Measurements from ENCODE around the gene CZIB. TPM values are rescaled to one million over a fixed set of nuclear protein-coding genes. Genes with fewer than 3 reads are reported as not detected.

Gene CZIB
- total RNA-seq, 1 experiment from 2014 or later: 67.0 TPM

DNA sequence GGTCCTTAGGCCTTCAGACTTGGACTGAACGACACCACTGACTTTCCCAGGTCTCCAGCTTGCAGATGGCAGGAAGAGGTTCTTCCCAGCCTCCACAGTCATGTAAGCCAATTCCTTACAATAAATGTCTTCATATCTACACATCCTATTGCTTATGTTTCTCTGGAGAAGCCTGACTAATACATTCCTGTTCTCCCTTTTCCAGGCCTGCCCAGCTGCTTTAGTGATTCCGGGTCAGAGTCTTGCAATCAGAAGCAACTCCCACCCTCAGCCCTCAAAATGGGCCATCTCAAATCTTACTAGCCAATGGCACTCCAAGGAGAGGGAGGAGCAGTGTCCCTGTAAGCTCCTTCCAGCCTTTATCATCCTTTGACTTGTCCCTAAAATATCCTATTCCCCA, 40.2 kb downstream of the CZIB start:
- H3K23ac ChIP-seq (ENCODE audit: insufficient read length, low read depth, low read length): no peak overlapping the region
- H3K79me1 ChIP-seq (ENCODE audit: insufficient read depth, low read depth, low read length, poor library complexity, severe bottlenecking): no peaks in the 10 kb centered on the region
- H3K4me1 Mint-ChIP-seq: peaks cover 10 to 16% of the 10 kb centered on the region in 2 experiments
- no peak overlapping the region for H3K18ac ChIP-seq (ENCODE audit: insufficient read length, low read depth, low read length)
- no peak overlapping the region for H3K4ac ChIP-seq (ENCODE audit: low read depth, low read length)
- H3T11ph ChIP-seq (ENCODE audit: low read length): no peak overlapping the region
- no peak overlapping the region for H2AFZ ChIP-seq (ENCODE audit: low read length)
- H2BK5ac ChIP-seq (ENCODE audit: insufficient read length, low read length): no peak overlapping the region
- no peak overlapping the region for H2BK15ac ChIP-seq (ENCODE audit: low read depth, low read length)
- TF ChIP-seq, protein P1, sequence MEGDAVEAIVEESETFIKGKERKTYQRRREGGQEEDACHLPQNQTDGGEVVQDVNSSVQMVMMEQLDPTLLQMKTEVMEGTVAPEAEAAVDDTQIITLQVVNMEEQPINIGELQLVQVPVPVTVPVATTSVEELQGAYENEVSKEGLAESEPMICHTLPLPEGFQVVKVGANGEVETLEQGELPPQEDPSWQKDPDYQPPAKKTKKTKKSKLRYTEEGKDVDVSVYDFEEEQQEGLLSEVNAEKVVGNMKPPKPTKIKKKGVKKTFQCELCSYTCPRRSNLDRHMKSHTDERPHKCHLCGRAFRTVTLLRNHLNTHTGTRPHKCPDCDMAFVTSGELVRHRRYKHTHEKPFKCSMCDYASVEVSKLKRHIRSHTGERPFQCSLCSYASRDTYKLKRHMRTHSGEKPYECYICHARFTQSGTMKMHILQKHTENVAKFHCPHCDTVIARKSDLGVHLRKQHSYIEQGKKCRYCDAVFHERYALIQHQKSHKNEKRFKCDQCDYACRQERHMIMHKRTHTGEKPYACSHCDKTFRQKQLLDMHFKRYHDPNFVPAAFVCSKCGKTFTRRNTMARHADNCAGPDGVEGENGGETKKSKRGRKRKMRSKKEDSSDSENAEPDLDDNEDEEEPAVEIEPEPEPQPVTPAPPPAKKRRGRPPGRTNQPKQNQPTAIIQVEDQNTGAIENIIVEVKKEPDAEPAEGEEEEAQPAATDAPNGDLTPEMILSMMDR (conservative IDR thresholded peaks at IDR 0.05): no peak
- H3K9ac ChIP-seq (ENCODE audit: extremely low read depth, insufficient read length, low read length): no peak overlapping the region
- peaks cover 5% of the 10 kb centered on the region; the same call in 1 of the 2 replicates for H3K4me1 ChIP-seq (ENCODE audit: insufficient read depth, low read length)
- no peaks in the 10 kb centered on the region for H3K9me3 ChIP-seq (ENCODE audit: control insufficient read depth, low read depth, low read length)
- no peak for DNase-seq
- no CpG with 5 or more reads among the region's 2 CpGs for WGBS (ENCODE audit: extremely low coverage, insufficient read length, low lambda C conversion rate)
- no peak overlapping the region for H2BK20ac ChIP-seq (ENCODE audit: low read depth, low read length, poor library complexity, severe bottlenecking)
- no peaks in the 10 kb centered on the region for H4K20me1 ChIP-seq (ENCODE audit: control insufficient read depth, insufficient read depth, insufficient read length)
- no peak overlapping the region for H3K27ac ChIP-seq (ENCODE audit: insufficient read length, low read depth, low read length)
- H4K8ac ChIP-seq (replicated peaks; ENCODE audit: insufficient read length, low read depth, low read length): no peak overlapping the region
- no peak overlapping the region for H2BK12ac ChIP-seq (ENCODE audit: insufficient read length, low read depth, low read length)
- H3K9me3 Mint-ChIP-seq: no peaks in the 10 kb centered on the region
- no peaks in the 10 kb centered on the region for H3K23me2 ChIP-seq (ENCODE audit: insufficient read length, low read depth, low read length, poor library complexity, severe bottlenecking)
- no peaks in the 10 kb centered on the region for H3K27me3 ChIP-seq (ENCODE audit: insufficient read depth, low read length)
- H3K27me3 Mint-ChIP-seq (ENCODE audit: low read depth): peaks cover 19% of the 10 kb centered on the region
- no peak overlapping the region for H3K14ac ChIP-seq (ENCODE audit: insufficient read depth, low read length)
- no peak overlapping the region for H3K56ac ChIP-seq (ENCODE audit: insufficient read length, low read depth, low read length)
- H2BK120ac ChIP-seq (ENCODE audit: low read depth, low read length, poor library complexity, severe bottlenecking): no peak overlapping the region
- H2AK5ac ChIP-seq (ENCODE audit: insufficient read length, low read length): no peak overlapping the region
- no peaks in the 10 kb centered on the region for H3K79me2 ChIP-seq (ENCODE audit: insufficient read depth, low read length)
- H3K36me3 Mint-ChIP-seq (ENCODE audit: insufficient read depth in 1 of 3, low read depth in 3 of 3): no peaks in the 10 kb centered on the region
- no peak overlapping the region for H3K27ac Mint-ChIP-seq
- H3K4me3 Mint-ChIP-seq: no peak overlapping the region
- H4K91ac ChIP-seq (ENCODE audit: insufficient read length, low read depth, low read length): no peak overlapping the region
- H3K4me2 ChIP-seq (ENCODE audit: insufficient read depth, insufficient read length, low read length): no peak overlapping the region
- no peak overlapping the region for H4K5ac ChIP-seq (ENCODE audit: insufficient read length, low read depth, low read length)
